Activated CD8-positive, alpha-beta T cell treated with anti-CD3 and anti-CD28 coated beads for 36 hours (primary cell): ENCODE measurements around the gene RGS14. TPM values are rescaled to one million over a fixed set of nuclear protein-coding genes. Genes with fewer than 3 reads are reported as not detected.

ENCODE experiments used
- ATAC-seq: fragments of 200-7000 bp; cut with Tn5 transposase; one replicate; pipeline ENCODE4 v1.10.0; 2021; ENCODE audit warnings: mild to moderate bottlenecking, moderate library complexity
- CTCF ChIA-PET: fragments of 350-600 bp; sonication (Branson Sonifier 250); formaldehyde crosslinking; loops from one replicate; lab custom pipeline; 2021; ENCODE audit warnings: antibody characterized with exemption; lab: Charles Lee
- POLR2A ChIA-PET: fragments of 350-600 bp; sonication (Branson Sonifier 250); formaldehyde crosslinking; loops from one replicate; lab custom pipeline; 2021; ENCODE audit warnings: antibody characterized with exemption; lab: Charles Lee
- DNase-seq: peaks from one replicate; pipeline ENCODE4 v3.0.0-alpha.2; 2020
- H3K27ac Mint-ChIP-seq: one replicate; pipeline ENCODE4 v1.8.0; 2021; ENCODE audit warnings: mild to moderate bottlenecking, mixed read lengths
- H3K27me3 Mint-ChIP-seq: one replicate; pipeline ENCODE4 v1.8.0; 2021; ENCODE audit warnings: mixed read lengths
- H3K36me3 Mint-ChIP-seq: one replicate; pipeline ENCODE4 v1.8.0; 2021; ENCODE audit warnings: low read depth, mixed read lengths
- H3K4me1 Mint-ChIP-seq: one replicate; pipeline ENCODE4 v1.8.0; 2021; ENCODE audit warnings: low read depth, mixed read lengths
- H3K4me3 Mint-ChIP-seq: one replicate; pipeline ENCODE4 v1.8.0; 2021; ENCODE audit warnings: mild to moderate bottlenecking, moderate library complexity, mixed read lengths
- H3K9me3 Mint-ChIP-seq: one replicate; pipeline ENCODE4 v1.8.0; 2021; ENCODE audit warnings: mixed read lengths
- CTCF ChIP-seq: fragments of 200-600 bp; IDR thresholded peaks from one replicate; pipeline ENCODE4 v1.8.0; 2022; ENCODE audit warnings: antibody characterized with exemption, mild to moderate bottlenecking
- intact Hi-C: fragments of 100-400 bp; cut with micrococcal nuclease; formaldehyde crosslinking; loops from one replicate; pipeline ENCODE4 v1.10.0; 2022
- total RNA-seq, 2 experiments: library from RNA; stranded (reverse); gene quantifications; one replicate each; pipeline ENCODE4 v1.2.3, GENCODE V29; 2021

The RGS14 gene
- total RNA-seq, 2 experiments from 2014 or later, result 50.4 to 52.5 TPM

DNA sequence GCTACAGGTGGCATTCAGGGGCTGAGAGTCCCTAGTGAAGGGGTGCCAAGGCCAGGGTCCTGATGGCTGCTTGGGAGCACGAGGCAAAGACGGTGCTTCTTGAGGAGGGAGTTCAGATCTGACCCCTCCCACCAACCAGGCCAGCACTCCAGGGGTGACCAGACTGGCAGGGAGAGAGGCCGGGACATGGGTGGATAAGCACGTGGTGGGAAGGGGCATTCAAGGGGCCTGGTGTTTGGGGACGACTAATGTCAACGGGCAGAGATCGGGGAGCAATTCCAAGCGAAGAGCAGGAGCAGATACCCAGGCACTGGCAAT, 4.5 kb downstream of the RGS14 start:
- peak overlapping the region; percentile 77 for H3K27ac Mint-ChIP-seq
- DNase-seq (no peak), ATAC-seq (no peak)
- intact Hi-C loops, result no loop called here
- peaks cover 11% of the 10 kb centered on the region for H3K36me3 Mint-ChIP-seq
- H3K4me3 Mint-ChIP-seq, result peak overlapping the region; percentile 73
- H3K4me1 Mint-ChIP-seq, result peaks cover 76% of the 10 kb centered on the region
- no peaks in the 10 kb centered on the region for H3K9me3 Mint-ChIP-seq
- ChIA-PET POLR2A (interaction anchor here (1.2 to 3.6 kb wide), 4 partner anchors 9 to 67 kb away, joined by 3 to 19 read pairs (median 6); partner anchors contain the start of gene LMAN2), CTCF (interaction anchor here (1.1 to 6.8 kb wide), 9 partner anchors 8 to 52 kb away, joined by 3 to 55 read pairs (median 10); partner anchors contain the start of gene LMAN2)
- no peaks in the 10 kb centered on the region for H3K27me3 Mint-ChIP-seq
- TF ChIP-seq CTCF, result no peak

DNA sequence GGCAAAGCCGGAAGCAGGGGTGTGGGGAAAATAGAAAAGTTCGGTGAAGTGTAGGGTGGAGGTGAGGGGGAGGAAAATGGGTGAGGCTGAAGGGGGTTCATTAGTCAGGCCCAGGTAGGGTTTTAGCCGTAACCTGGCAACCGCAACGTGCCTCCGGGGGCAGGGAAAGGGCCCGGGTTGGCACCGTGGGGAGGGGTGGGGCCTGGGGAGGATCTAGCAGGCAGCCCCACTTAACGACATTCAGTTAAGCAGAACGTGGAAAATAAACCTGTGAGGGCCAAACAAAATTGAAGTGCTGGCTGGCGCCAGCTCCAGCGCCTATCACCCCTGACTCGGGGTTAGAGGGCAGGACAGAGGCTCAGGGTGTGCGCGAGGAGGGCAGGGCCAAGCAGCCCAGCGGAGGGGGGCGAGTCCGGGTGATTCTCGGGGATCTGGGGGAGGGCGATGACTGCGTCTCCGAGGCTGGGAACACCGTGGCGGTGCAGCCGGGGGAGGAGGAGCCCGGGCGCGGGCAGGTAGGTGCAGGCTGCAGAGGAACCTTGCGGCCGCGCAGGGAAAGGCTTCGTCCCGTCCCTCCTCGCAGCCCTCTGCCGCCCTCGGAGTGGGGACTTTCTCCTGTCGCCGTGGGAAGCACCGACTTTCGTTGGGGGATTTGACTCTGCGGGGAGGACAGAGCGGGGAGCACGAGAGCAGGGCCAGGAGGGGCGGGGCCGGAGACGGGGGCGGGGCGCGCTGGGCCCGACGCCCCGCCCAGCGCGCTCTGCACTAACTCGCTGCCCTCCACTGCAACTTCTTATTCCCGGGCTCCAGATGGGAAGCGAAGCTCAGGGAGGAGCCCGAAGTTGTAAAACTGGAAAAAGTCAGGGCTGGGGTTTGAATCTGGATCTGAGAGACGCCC, 5.1 kb downstream of the RGS14 start:
- H3K27me3 Mint-ChIP-seq, result no peaks in the 10 kb centered on the region
- peaks cover 11% of the 10 kb centered on the region for H3K36me3 Mint-ChIP-seq
- peak overlapping the region; percentile 77 for H3K27ac Mint-ChIP-seq
- DNase-seq, result peak; percentile 80
- no peaks in the 10 kb centered on the region for H3K9me3 Mint-ChIP-seq
- intact Hi-C loops, result no loop called here
- H3K4me1 Mint-ChIP-seq, result peaks cover 71% of the 10 kb centered on the region
- ChIA-PET POLR2A (interaction anchor here (0.5 to 3.6 kb wide), 5 partner anchors 9 to 261 kb away, joined by 3 to 19 read pairs (median 4); partner anchors contain the start of gene LMAN2), CTCF (interaction anchor here (1.3 to 6.8 kb wide), 6 partner anchors 7 to 45 kb away, joined by 5 to 55 read pairs (median 13); partner anchors contain the start of gene LMAN2)
- ATAC-seq, result peak; percentile 72
- peak overlapping the region; percentile 73 for H3K4me3 Mint-ChIP-seq
- no peak for TF ChIP-seq CTCF

DNA sequence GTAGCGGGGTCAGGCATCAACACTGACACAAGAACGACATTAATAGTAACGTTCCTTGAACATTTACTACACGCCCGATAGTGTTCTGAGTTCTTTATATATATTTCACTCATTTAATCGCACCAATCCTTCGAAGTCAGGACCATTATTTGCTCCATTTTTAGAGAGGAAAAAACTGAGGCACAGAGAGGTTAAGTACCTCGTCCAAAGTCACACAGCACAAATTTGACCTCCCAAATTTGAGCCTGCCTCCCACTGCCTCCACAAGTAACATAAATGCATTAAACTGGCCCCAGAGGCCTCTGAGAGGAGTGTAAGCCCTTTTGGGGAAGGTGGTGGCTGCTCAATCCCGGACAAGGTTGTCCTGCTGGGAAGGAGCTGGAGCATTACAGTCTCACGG, 5.8 kb downstream of the RGS14 start:
- ChIA-PET POLR2A (interaction anchor here (0.5 to 1.8 kb wide), 7 partner anchors 8 to 262 kb away, joined by 3 to 5 read pairs (median 3); partner anchors contain the start of genes GRK6 and MXD3), CTCF (interaction anchor here (1.3 to 3.4 kb wide), 5 partner anchors 10 to 90 kb away, joined by 4 to 15 read pairs (median 7); partner anchors contain the start of gene LMAN2)
- Mint-ChIP-seq H3K27ac (no peak overlapping the region), H3K4me3 (peak overlapping the region; percentile 73), H3K9me3 (no peaks in the 10 kb centered on the region), H3K27me3 (no peaks in the 10 kb centered on the region), H3K4me1 (peaks cover 75% of the 10 kb centered on the region), H3K36me3 (peaks cover 16% of the 10 kb centered on the region)
- DNase-seq (no peak), ATAC-seq (no peak)
- TF ChIP-seq CTCF, result no peak
- intact Hi-C loops, result no loop called here

GRCh38 chr5:177364159-177364962, 6.6 kb downstream of the RGS14 start:
- no peaks in the 10 kb centered on the region for H3K27me3 Mint-ChIP-seq
- intact Hi-C loops, result no loop called here
- H3K4me1 Mint-ChIP-seq, result peaks cover 75% of the 10 kb centered on the region
- H3K27ac Mint-ChIP-seq, result peak overlapping the region; percentile 72
- H3K4me3 Mint-ChIP-seq, result peak overlapping the region; percentile 52
- ChIA-PET POLR2A (interaction anchor here (0.6 to 1.8 kb wide), 12 partner anchors 8 to 130 kb away, joined by 3 to 5 read pairs (median 3); partner anchors contain the start of genes GRK6, LMAN2 and MXD3), CTCF (interaction anchor here (0.9 to 3.4 kb wide), 8 partner anchors 9 to 89 kb away, joined by 3 to 15 read pairs (median 4); partner anchors contain the start of gene LMAN2)
- no peak for TF ChIP-seq CTCF
- no peaks in the 10 kb centered on the region for H3K9me3 Mint-ChIP-seq
- ATAC-seq (peak; percentile 24), DNase-seq (peak; percentile 61)
- peaks cover 24% of the 10 kb centered on the region for H3K36me3 Mint-ChIP-seq
